NCI-H2171 (cell line): ENCODE results near the gene FLNC.

Experiments used
- DNase-seq: peaks from one replicate; lab custom pipeline; 2025; lab: John Stamatoyannopoulos, UW

FLNC gene

GRCh38 chr7:128880791-128881457 lies 50.7 kb downstream of the FLNC start:
- no peak for DNase-seq

DNA sequence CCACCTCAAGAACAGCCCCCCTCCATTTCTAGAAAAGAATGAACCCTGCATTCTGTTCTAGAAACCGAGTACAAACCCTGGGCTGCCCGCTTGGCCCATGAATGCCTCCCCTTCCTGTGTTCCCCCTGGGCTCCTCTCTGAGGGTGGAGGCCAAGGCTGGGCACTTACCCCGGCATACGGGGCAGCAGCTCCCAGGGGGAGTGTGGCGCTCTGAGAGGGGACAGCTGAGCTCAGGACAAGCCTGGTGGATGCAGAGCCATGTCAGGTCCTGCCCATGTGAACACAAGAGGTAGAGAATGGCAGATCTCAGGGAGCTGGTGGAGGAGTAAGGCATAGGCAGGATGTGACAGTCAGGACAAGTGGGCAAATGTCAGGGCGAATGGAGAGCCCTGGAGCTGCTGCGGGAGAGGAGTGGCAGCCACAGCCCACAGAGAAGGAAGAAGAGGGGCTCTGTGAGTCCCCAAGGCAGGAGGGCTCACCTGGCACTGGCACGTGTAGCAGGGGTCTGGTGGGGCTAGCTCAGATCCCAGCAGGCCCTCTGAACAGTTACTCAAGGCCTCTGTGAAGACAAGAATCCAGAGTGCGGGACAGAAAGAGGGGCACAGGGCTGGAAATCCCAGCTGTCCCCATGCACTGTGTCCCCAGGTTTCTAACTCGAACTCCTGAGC lies 51.4 kb downstream of the FLNC start:
- DNase-seq, result no peak

DNA sequence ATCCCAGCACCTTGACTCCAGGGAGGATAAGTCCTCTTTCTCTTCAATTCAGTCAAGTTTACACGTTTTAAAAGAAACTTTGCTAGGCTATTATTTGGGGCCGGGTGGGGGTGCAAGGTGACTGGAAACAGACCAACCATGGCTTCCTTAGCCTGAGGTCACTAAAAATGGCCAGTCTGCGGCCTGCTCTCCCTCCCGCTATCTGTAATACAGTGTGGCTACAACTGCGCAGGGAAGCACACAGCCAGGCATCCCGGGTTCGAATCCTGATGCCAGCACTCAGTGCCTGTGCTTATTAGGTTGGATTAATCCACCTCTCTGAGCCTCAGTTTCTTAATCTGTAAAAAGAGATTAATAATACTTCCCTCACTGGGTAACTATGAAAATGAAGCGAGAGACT lies 51.9 kb downstream of the FLNC start:
- DNase-seq, result no peak

DNA sequence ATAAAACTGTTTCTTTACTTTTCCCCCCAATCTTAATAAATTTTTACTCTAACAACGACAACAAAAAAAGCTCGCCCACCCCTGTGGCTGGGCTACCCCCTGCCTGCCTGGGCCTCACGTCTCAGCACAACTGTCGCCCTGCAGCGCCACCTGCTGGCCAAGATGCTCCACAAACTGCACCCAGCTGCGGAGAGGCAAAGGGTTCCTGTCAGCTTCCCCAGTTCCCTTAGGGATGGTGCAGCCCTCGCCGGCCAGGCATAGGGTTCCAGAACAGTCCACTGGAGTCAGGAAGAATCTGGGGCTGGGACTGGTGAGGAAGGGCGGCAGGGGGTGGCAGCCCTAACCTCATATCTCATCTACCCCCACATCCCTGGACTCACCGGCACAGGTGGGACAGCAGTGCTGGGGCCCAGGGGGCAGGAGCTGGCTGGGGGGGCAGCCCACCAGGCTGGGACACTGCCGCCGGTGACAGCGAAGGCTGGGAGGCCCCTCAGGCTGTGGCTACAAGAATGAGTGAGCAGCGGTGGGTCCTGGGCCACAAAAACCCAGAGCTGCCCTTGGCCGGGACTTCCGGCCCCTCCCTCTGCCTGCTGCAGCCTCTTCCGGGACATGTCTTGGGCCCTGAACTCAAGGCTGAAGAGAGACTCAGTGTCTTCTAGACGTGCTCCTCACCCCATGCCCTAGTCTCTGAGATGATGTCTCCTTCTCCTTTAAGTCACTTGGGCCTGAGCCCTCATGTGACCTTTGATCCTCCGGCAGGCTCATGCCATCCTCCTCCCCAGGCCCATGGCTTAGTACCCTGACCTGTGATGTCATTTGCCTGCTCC lies 53.6 kb downstream of the FLNC start:
- DNase-seq, result peak; percentile 46

DNA sequence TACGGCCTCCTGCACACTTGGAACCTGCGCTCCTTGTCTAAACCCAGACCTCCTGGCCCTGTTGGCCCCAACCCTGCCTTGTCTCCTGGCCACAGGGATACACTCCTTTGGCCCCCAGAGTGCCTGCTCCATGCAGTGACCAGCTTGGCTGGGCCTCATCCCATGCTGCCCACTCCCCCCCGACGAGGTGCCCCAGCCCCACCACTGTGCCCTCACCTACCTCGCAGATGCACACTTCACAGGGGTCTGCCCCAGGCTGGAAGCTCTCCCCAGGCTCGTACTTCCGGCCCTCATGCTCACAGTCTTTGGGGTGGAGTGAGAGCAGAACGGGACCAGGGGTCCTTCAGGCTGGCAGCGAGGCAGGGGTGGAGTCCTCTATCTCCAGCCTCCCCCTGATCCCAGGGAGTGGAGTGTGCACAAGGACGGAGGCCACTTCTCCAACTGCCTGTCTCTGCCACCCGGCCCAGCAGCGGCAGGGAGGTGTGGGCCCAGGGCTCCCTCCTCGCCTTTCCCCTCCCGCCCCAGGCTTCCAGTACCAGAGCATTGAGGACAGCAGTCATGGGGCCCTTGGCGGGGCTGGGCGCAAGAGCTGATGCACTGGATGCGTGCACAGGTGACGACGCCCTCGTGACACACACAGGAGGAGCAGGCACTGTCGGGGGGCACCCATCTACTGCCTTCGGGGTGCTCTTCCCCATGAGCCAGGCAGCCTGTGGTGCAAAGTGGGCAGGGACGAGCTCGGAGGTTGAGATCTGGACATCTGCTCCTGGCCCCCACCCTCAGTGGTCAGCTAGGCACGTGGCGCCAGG lies 54.6 kb downstream of the FLNC start:
- DNase-seq, result no peak

DNA sequence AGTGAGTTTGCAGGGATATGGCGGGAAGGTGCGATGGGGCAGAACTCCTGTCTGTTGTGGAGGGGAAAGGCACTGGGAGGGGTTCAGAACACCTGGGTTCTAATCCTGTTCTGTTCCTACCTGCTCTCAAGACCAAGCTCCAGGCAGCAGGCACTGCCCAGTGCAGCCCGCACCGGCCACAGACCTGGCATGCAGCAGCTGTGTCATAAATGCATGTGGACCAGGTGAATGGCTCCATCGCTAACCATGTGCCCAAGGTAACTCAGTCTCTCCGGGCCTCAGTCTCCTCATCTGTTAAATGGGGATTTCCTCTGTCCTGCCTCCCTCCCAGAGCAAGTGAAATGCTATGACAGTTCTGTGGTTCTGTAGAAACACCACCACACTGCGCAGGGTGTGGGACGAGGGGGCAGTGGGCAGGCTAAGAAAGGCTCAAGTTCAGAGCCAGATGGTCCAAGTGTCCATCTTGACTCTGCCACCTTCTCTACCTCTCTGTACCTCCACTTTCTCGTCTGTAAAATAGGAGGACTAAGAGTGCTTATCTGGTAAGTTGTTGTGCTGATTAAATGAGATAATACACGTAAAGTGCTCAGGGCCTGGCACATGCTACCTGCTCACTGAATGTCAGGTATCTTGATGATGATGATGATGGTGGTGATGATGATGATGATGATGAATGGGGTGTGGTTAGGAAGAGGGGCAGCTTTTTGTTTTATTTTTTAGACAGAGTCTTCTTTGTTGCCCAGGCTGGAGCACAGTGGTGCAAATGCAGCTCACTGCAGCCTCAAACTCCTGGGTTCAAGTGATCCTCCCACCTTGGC lies 55.4 kb downstream of the FLNC start:
- DNase-seq, result no peak

DNA sequence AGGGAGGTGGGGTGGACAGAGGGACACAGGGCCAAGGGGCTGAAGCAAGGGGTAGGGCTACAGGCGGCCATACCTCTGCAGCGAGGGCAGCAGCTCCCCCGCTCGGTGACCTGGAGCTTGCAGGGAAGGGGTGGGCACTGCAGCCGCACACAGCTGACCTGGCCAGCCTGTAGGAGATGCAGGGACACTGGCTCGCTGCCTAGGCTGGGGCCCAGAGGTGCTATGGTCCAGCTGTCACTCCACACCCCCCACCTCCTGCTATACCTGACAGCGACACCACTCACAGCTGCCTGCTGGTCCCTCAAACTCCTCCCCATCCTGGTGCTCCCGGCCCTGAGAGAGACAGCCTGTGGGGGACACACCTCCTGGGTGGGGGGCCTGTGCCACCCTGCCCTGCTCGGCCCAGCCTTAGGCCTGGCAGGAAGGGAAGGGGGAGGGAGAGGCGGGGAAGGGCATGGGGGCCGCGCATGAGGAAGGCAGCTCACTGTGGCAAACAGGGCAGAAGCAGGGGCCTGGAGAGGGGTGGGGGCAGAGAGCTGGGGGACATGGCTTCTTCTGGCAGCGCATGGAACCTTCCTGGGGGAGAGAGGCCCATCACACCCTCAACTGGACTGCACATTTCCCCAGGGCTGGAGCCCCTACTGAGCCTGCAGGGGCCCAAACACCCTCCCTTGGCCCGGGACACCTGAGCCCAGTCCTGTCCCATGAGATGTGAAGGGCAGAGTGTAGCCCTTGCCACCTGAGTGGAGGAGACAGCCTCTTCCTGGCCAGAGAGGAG lies 56.4 kb downstream of the FLNC start:
- no peak for DNase-seq

DNA sequence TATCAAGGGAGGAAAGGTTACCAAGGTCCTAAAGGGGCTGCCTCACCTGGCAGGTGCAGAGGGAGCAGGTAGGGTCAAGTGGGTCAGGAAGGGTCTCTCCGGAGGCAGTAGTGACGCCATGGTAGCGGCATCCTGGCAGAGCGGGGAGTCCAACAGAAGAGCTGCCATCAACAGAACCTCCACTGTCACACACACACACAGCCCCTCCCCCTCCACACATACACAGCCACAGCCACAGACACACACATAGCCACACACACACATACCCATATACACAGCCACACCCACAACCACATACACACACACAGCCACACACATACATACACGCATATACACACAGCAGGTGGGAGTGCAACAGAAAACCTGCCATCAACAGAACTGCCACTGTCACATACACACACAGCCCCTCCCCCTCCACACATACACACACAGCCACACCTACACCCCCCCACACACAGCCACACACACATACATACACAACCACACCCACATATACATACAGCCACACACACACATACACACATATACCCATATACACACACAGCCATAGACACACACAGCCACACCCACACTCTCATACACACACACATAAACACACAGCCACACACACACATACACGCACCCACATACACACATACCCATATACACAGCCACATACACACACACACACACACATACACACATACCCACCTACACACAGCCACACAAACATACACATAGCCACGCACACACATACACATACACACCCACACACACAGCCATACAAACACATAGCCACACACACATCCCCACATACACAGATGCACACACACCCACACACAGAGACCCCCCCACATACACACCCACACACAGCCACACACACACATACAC lies 57.2 kb downstream of the FLNC start:
- no peak for DNase-seq

GRCh38 chr7:128888039-128888755 lies 58.0 kb downstream of the FLNC start:
- no peak for DNase-seq

- DNase-seq, result no peak
Measured at GRCh38 chr7:128888756-128889095, 58.5 kb downstream of the FLNC start.

GRCh38 chr7:128889121-128889520 lies 58.9 kb downstream of the FLNC start:
- no peak for DNase-seq

GRCh38 chr7:128890306-128891109 lies 60.3 kb downstream of the FLNC start:
- DNase-seq, result no peak

GRCh38 chr7:128891110-128891941 lies 61.1 kb downstream of the FLNC start:
- DNase-seq, result peak; percentile 22

- no peak for DNase-seq
Measured at GRCh38 chr7:128891942-128892269, 61.7 kb downstream of the FLNC start.

- no peak for DNase-seq
Measured at GRCh38 chr7:128892521-128893250, 62.5 kb downstream of the FLNC start.

- DNase-seq, result no peak
Measured at GRCh38 chr7:128893251-128894100, 63.3 kb downstream of the FLNC start.
